Aorta (tissue), 5 donors: ENCODE measurements around the gene MICAL3. TPM values are rescaled to one million over a fixed set of nuclear protein-coding genes. Genes with fewer than 3 reads are reported as not detected.
"Not testable (repeated sequence)": the region's sequence is repeated elsewhere in the genome, so short reads cannot be mapped to it uniquely, and the experiment has no call there.

Source experiments
- ATAC-seq: fragments of 200-7000 bp; cut with Tn5 transposase; one replicate; pipeline ENCODE4 v1.9.1; 2022; ENCODE audit warnings: moderate library complexity; ENCODE audit not compliant: low FRiP score
- DNase-seq, 2 donors: peaks; one replicate each; pipeline ENCODE4 v3.0.0-alpha.2; 2020
- H3K27ac ChIP-seq, 2 donors: one replicate each; pipeline ENCODE4 v1.5.1; 2013; ENCODE audit warnings: low read length in 2 of 2, mild to moderate bottlenecking in 2 of 2, moderate library complexity in 2 of 2, control low read depth in 1 of 2, inconsistent platforms in 1 of 2, low read depth in 1 of 2
- H3K27me3 ChIP-seq, 2 donors: one replicate each; pipeline ENCODE4 v1.6.1; 2013; ENCODE audit warnings: control low read depth in 1 of 2, low read length in 1 of 2, mild to moderate bottlenecking in 1 of 2, moderate library complexity in 1 of 2; ENCODE audit not compliant: insufficient read depth in 2 of 2, control insufficient read depth in 1 of 2
- H3K36me3 ChIP-seq, 2 donors: one replicate each; pipeline ENCODE4 v1.6.1; 2013; ENCODE audit warnings: control low read depth in 1 of 2, low read length in 1 of 2, mild to moderate bottlenecking in 1 of 2; ENCODE audit not compliant: insufficient read depth in 2 of 2, control insufficient read depth in 1 of 2
- H3K4me1 ChIP-seq, 2 donors: one replicate each; pipeline ENCODE4 v1.6.1; 2013; ENCODE audit warnings: low read length in 2 of 2, control low read depth in 1 of 2, mild to moderate bottlenecking in 1 of 2, moderate library complexity in 1 of 2; ENCODE audit not compliant: insufficient read depth in 2 of 2, control insufficient read depth in 1 of 2
- H3K4me3 ChIP-seq, 2 donors: one replicate each; pipeline ENCODE4 v1.5.1; 2013; ENCODE audit warnings: low read length in 2 of 2, control low read depth in 1 of 2, mild to moderate bottlenecking in 1 of 2
- H3K9me3 ChIP-seq: one replicate; pipeline ENCODE4 v1.6.1; 2013; ENCODE audit warnings: mild to moderate bottlenecking, low read length; ENCODE audit not compliant: control insufficient read depth
- WGBS, 2 donors: extraction: QIAGEN DNeasy Blood & Tissue Kit; methylation state at CpG; one replicate each; pipeline ENCODE4 v1.1.7; 2013; 5-methylcytosine and 5-hydroxymethylcytosine counted together
- intact Hi-C, 2 donors: fragments of 100-400 bp; cut with DNase I; formaldehyde crosslinking; loops; one replicate each; pipeline versions ENCODE4 v1.14.2 to v1.15.0; 2022
- polyA plus RNA-seq, 2 donors: library from polyadenylated mRNA; stranded (reverse); fragments of 200-250 nt; gene quantifications; one replicate each; pipeline ENCODE4 v1.2.3, GENCODE V29; 2013
- total RNA-seq, 2 donors: library from RNA; stranded (reverse); fragmentation: NEBNext Ultra II Directional; extraction: Animal tissue kit (Norgen Biotek cat#: 25700); gene quantifications; one replicate each; pipeline ENCODE4 v1.2.1, GENCODE V29; 2021
- donor health status: healthy with polysubstance abuse.
- donor health status: Bipolar disorder and iron deficiency.
- donor health status: DM: no; HTN: no; CAD: no.
- donor health status: DM: no; HTN: no; CAD: no.
- donor health status: DM: yes; HTN: yes; CAD: no.

Gene MICAL3
- total and polyA plus RNA-seq, 4 donors = 3.9 to 123 (median 64.3) TPM

DNA sequence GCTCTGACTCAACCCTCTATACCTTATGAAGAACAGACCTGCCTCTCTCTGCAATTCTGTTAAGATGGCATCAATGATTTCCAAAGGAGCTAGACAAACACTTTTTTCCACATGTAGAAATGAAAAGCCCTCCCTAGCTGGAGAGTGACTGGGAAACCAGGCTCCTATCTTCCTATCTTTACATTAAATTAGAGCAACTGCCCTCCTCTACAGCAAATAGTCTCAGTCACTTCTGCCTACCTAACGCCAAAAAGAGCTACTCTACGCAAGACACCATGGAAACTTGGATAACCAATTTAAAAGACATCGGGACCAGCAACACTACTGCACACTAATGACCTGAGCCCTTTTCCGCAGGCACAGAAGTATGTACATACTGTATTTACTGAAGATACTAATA lies 84.8 kb downstream of the MICAL3 start:
- Histone ChIP-seq H3K4me3 (no peak overlapping the region), H3K36me3 (no peaks in the 10 kb centered on the region), H3K9me3 (no peaks in the 10 kb centered on the region), H3K4me1 (peaks cover 0 to 7% of the 10 kb centered on the region in 2 donors), H3K27me3 (no peaks in the 10 kb centered on the region), H3K27ac (no peak overlapping the region)
- ATAC-seq (no peak), DNase-seq (no peak)
- 97 to 98% methylated on average over 4 of the region's 4 CpGs for WGBS, 2 donors
- intact Hi-C loops = no loop called here

DNA sequence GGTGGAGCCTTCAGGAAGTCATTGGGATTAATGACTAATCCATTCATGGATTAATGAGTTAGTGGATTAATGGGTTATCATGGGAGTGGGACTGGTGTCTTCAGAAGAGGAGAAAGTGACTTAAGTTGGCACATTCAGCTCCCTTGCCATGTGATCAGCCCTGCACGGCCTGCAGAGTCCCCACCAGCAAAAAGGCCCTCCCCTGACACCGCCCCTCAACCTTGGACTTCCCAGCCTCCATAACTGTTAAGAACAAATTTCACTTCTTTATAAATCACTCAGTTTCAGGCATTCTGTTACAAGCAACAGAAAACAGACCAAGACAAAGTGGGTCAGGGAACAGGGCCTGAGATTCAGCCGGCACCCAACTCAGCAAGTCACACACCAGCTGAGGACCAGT lies 85.3 kb downstream of the MICAL3 start:
- Histone ChIP-seq H3K4me1 (peaks cover 0 to 7% of the 10 kb centered on the region in 2 donors), H3K4me3 (no peak overlapping the region), H3K27ac (no peak overlapping the region), H3K9me3 (no peaks in the 10 kb centered on the region), H3K27me3 (no peaks in the 10 kb centered on the region), H3K36me3 (no peaks in the 10 kb centered on the region)
- no peak for DNase-seq
- intact Hi-C loops = no loop called here
- no peak for ATAC-seq
- WGBS, 2 donors = 73 to 86% methylated on average over 3 of the region's 3 CpGs

DNA sequence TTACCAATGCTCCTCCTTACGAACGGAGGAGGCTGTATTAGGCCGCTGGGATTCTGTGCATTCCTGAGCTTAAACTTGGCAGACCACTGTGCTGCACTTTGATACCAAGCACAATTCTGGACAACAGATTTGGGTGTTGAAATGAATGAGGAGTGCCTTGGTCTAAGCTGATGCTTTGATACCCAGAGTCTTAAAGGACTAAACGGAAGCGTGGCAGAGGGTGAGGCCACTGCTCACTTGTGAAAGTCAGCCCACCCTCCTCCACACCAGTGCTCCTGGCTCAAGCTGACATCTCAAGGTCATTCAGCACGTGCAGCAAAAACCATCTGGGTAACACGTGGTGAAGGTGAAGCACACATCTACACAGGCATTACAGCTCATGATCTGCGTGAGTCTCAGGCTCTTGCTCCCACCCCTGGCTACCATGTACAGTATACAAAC lies 85.9 kb downstream of the MICAL3 start:
- DNase-seq (no peak), ATAC-seq (peak; percentile 46)
- H3K4me1 ChIP-seq = peaks cover 0 to 7% of the 10 kb centered on the region in 2 donors
- no peaks in the 10 kb centered on the region for H3K9me3 ChIP-seq
- WGBS, 2 donors = 16 to 21% methylated on average over 8 of the region's 8 CpGs
- no peaks in the 10 kb centered on the region for H3K36me3 ChIP-seq
- H3K4me3 ChIP-seq = no peak overlapping the region
- H3K27ac ChIP-seq = no peak overlapping the region
- intact Hi-C loops = no loop called here
- no peaks in the 10 kb centered on the region for H3K27me3 ChIP-seq

DNA sequence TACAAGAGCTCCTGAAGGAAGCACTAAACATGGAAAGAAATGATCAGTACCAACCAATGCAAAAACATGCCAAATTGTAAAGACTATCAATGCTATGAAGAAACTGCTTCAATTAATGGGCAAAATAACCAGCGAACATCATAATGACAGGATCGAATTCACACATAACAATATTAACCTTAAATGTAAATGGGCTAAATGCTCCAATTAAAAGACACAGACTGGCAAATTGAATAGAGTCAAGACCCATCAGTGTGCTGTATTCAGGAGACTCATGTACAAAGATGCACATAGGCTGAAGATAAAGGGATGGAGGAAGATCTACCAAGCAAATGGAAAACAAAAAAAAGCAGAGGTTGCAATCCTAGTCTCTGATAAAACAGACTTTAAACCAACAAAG lies 91.9 kb downstream of the MICAL3 start:
- H3K27me3 ChIP-seq, H3K27ac ChIP-seq, DNase-seq, H3K36me3 ChIP-seq, H3K9me3 ChIP-seq, H3K4me1 ChIP-seq, H3K4me3 ChIP-seq, ATAC-seq, intact Hi-C loops: not testable (repeated sequence)
- 97 to 100% methylated on average over 2 of the region's 2 CpGs for WGBS, 2 donors

DNA sequence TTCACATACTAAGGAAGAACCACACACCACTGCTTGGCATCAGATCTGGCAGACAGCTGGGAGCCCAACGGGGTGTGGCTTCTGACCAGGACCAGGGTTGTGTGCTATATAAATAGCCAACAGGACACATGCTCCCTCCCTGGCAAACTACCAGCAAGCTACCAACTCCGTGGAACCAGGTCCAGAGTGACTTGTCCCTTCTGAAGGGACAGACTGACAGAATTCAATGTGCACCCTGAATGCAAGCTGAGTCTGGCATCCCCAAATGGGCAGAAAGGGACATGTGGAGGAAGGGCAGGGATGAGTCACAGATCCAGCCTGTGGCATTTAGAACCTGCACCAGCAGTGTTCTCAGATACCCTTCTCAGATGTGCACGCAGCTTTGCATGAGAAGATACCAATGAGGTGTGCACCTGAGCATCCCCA lies 92.9 kb downstream of the MICAL3 start:
- ATAC-seq (peak; percentile 38), DNase-seq (peak in 1 of 2 donors; percentile 62)
- intact Hi-C loops = no loop called here

DNA sequence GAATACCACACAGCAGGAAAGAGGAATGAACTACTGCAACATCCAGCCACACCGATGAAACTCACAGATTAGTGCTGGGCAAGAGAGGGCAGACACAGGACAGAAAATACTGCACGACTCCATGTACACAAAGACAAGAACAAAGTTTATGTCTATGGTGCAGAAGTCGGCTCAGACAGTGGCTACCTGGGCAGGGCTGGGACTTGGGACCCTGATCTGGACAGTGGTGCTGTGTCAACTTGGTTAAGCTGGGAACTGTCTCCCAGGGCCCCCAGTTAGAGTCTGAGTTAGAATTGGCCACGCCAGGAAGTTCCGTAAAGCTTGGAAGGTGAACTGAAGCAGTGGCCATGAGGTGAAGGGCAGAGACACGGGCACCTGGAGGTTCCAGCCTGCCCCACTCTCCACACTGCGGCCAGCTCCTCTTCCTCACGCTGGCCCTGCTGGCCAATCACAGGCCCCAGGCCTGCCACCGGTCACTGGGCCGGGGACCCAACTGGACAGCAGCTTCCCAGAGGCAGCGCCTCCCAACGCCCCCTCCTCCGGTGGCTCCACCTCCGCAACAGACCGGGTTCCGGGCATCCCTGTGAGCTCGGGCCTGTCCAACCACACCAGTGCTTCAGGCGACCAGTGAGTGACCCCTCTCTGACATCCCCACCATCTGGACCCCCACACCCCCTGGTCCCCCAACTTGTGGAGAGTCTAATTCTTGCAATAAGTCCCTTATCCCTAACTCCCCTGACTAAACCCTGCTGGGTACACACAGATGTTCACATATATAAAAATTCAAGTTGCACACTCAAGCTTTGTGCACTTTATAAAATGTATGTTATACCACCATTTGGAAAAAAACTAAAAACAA lies 93.7 kb downstream of the MICAL3 start:
- H3K4me3 ChIP-seq = no peak overlapping the region
- peaks cover 0 to 4% of the 10 kb centered on the region in 2 donors for H3K4me1 ChIP-seq
- ATAC-seq (no peak), DNase-seq (no peak)
- H3K9me3 ChIP-seq = no peaks in the 10 kb centered on the region
- no peaks in the 10 kb centered on the region for H3K36me3 ChIP-seq
- intact Hi-C loops = no loop called here
- H3K27me3 ChIP-seq = no peaks in the 10 kb centered on the region
- H3K27ac ChIP-seq = no peak overlapping the region
- 89 to 92% methylated on average over 17 to 18 of the region's 18 CpGs for WGBS, 2 donors

More for the DNA sequence above, 92.9 kb downstream of the MICAL3 start:
- no peak overlapping the region for H3K27ac ChIP-seq
- H3K27me3 ChIP-seq = no peaks in the 10 kb centered on the region
- H3K9me3 ChIP-seq = no peaks in the 10 kb centered on the region
- no peak overlapping the region for H3K4me3 ChIP-seq
- H3K36me3 ChIP-seq = no peaks in the 10 kb centered on the region
- 31 to 37% methylated on average over 3 of the region's 3 CpGs for WGBS, 2 donors
- peaks cover 0 to 2% of the 10 kb centered on the region in 2 donors for H3K4me1 ChIP-seq

DNA sequence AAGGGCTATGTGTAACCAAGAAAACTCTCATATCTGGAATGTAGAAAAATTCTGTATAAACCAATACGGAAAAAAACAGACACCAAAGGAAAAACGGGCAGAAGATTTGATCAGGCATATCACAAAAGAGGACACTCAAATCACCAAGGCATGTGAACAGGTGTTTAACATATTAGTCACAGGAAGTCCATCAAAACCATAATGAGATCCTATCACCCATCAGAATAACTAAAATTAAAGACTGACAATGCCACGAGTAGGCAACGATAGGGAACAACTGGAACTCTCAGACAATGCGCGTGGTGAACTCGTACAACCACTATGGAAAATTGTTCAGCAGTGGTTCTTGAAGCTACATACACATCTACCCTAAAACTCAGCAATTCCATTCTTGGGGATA lies 94.5 kb downstream of the MICAL3 start:
- DNase-seq (no peak), ATAC-seq (no peak)
- H3K9me3 ChIP-seq = no peaks in the 10 kb centered on the region
- H3K4me3 ChIP-seq = no peak overlapping the region
- H3K27me3 ChIP-seq = no peaks in the 10 kb centered on the region
- peaks cover 0 to 4% of the 10 kb centered on the region in 2 donors for H3K4me1 ChIP-seq
- 80 to 93% methylated on average over 7 of the region's 7 CpGs for WGBS, 2 donors
- no peaks in the 10 kb centered on the region for H3K36me3 ChIP-seq
- intact Hi-C loops = no loop called here
- no peak overlapping the region for H3K27ac ChIP-seq

DNA sequence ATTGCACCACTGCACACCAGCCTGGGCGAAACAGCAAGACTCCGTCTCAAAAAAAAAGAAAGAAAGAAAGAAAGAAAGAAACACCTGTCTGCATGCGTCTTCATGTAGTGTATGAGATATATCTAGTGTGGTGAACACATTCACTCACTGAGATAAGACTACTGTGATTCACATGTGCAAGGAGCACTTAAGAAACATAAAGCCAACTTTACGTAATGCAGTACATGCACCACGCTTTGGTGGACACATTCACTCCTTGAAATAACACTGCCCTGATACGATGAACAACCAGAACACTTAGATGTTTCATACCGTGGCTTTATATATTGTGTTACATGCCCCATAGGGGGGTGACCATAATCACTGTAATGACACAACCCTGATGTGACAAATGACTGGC lies 96.0 kb downstream of the MICAL3 start:
- Histone ChIP-seq H3K27me3 (no peaks in the 10 kb centered on the region), H3K4me3 (no peak overlapping the region), H3K9me3 (no peaks in the 10 kb centered on the region), H3K27ac (no peak overlapping the region), H3K4me1 (peaks cover 0 to 5% of the 10 kb centered on the region in 2 donors), H3K36me3 (no peaks in the 10 kb centered on the region)
- intact Hi-C loops = no loop called here
- 96% methylated on average over 7 of the region's 7 CpGs for WGBS, 2 donors
- DNase-seq (no peak), ATAC-seq (no peak)

DNA sequence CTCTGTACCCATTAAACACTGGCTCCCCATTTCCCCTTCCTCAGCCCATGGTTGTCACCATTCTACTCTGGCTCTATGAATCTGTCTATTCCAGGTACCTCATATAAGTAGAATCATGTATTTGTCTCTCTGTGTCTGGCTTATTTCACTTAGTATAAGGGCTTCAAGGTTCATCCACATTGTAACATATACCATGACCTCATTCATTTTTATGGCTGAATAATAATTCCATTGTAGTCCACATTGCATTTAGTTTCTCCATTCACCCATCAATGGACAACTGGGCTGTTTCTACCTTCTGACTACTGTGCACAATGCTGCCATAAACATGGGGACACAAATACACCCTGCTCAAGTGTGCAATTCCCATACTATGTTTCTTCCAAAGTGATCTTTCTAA lies 97.3 kb downstream of the MICAL3 start:
- no peak overlapping the region for H3K27ac ChIP-seq
- H3K4me1 ChIP-seq = peaks cover 6% of the 10 kb centered on the region in 2 donors
- ATAC-seq = no peak
- no peaks in the 10 kb centered on the region for H3K36me3 ChIP-seq
- no peak overlapping the region for H3K4me3 ChIP-seq
- intact Hi-C loops = no loop called here
- no peaks in the 10 kb centered on the region for H3K9me3 ChIP-seq
- DNase-seq = no peak
- no peaks in the 10 kb centered on the region for H3K27me3 ChIP-seq
